ENCODE measurements around the gene TMEM44.

TMEM44 gene, protein sequence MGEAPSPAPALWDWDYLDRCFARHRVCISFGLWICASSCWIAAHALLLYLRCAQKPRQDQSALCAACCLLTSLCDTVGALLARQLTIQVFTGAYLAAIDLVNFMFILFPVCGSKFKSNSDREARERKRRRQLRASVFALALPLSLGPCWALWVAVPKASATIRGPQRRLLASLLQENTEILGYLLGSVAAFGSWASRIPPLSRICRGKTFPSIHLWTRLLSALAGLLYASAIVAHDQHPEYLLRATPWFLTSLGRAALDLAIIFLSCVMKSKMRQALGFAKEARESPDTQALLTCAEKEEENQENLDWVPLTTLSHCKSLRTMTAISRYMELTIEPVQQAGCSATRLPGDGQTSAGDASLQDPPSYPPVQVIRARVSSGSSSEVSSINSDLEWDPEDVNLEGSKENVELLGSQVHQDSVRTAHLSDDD

DNA sequence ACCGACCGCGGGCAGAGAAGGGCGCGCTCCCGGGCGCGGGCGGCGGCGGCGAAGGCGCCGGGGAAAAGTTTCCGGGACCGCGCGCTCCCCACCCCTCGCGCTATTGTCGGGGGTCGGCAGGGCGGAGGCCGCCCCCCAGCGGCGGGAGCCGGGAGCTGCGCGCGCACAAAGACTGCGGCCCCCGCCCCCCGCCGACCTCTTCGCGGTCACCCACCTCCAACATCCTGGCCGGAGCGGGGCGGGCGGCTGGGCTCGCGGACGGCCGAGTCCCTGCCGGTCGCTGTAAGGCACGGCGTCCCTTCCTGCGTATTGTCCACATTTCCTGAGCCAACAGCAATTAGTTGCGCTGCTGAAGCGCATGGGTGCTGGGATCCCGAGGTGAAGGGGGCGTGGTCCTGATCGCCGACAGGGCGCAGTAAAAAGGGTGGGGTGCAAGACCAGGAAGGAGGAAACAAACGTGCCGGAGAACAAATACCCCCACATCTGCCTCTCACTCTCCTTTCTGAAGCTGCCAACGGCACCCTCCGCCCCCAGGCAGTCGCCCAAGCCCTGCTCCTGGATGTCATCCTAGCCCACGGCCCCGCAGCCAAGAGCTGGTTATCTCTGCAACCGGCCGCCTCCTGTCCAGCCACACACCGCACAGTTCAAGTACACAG is at the start of gene TMEM44:
TMEM44 (minus strand) TSS at position 71 of the 656 bp plus-strand sequence. CDS start 204 bp downstream, outside the sequence.
- DNase-seq: peak; percentile 97

DNA sequence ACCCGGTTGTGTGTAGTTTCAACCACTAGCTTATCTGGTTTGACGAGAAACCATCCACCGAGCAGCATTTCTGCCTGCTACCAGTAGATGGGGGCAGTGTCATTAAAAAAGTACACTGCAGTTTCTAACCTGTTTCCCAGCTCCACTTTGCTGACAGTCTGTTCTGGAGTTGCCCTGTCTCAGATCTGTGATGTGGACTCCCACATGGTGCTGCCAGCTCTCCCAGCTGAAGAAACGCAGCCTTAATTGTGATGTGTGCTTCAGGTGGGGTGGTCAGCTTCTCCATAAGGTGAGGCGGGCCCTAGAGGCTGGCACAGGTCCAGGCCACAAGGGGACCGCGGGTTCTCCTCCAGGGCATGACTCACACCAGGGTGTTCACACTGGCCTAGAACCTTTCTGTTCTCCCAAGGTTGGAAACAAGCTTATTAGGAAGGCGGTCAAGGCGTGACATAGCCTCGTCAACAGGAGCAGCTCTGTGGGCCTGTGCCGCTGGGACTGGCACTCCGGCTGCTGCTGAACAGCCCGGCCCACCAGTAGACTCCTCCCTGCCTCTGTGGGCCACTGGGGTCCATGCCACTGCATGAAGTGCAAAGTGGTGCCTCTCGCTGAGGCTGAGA is 49.6 kb upstream of the TMEM44 start:
- DNase-seq: peak; percentile 90

DNA sequence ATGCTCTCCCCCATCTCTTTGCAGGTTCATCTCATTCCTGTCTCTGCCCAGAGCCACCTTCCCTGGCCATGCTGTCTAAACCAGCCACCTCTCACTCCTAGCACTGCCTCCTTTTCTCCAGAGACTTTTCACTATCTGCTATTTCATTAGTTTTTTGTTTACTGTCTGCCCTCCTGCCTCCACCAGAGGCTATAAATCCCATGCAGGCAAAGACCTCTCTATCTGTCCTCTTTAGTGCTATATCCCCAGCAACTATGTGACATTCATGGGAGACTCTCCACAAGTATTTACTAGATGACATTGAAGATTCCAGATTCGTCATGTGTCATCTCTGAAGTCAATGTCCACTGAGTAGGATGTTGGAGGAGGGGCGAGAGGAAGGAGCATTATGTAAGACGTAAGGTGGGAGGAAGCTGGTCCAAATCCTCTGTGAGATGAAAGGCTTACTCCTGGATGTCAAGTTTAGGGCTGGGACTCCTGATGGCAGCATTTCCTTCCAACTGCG is 49.0 kb upstream of the TMEM44 start:
- DNase-seq: no peak

DNA sequence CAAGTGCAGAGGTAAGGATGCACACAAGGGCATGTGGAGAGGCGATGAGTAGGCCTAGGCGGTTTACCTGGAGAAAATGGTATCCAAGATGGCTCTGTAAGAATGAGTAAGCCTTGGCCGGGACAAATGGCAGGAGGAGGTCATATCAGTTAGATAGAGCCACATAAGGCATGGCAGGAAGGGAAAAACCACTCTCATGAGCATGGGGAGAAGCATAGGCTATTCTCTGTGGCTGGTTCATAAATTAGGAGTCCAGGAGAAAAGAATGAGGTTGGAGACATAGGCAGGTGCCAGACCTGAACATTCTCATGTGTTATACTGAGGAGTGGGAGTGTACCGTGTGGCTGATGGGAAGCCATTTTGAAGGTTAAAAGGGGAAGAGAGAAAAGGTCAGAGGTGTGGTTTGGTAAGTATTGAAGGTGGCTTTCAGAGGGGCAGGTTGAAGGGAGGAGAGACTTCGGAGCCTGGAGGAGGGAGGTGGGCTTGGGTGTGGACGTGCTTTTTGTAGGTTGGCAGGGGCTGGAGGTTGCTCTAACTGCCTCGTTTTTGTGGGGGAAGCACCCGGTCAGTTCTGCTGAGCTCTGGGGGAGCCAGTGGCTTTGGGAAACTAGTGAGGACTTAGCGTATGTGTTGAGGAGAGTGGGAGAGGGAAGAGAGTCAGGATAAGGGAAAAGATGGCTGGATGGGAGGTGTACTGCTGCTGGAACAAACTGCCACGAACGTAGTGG is 47.8 kb upstream of the TMEM44 start:
- no peak for DNase-seq

DNA sequence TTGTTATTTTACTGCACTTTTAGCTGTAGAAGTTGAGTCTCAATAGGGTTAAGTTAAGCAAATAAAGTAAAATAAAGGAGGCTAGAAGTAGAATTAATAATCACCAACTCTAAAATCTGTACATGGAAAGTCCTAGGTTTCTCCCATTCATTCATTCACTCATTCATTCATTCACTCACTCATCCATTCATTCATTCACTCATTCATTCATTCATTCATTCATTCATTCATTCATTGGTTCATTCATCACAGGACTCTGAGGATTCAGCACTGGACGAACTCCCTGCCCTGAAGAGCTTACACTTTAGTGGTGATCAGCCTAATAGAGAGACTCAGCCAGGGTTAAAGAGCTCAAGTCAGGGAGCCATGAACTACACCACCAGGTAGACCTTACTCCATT is 43.3 kb upstream of the TMEM44 start:
- no peak for DNase-seq

DNA sequence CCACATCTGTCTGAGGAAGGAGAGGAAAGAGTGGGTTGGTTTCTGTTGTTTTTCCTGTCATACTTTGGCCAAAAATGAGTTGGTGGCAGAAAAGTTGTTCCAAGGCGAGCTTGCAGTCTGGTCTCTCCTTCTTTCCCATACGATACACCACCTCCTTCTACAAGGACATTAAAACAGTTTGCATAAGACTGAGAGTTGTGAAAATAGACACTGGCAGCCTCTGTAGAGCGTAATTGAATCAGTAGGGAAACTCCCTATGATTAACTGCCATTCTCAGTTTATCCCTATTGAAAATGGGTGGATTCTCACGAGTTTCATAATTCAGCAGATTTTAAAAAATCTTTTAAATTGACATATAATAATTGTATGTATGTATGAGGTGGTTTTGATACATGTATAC is 42.5 kb upstream of the TMEM44 start:
- no peak for DNase-seq

DNA sequence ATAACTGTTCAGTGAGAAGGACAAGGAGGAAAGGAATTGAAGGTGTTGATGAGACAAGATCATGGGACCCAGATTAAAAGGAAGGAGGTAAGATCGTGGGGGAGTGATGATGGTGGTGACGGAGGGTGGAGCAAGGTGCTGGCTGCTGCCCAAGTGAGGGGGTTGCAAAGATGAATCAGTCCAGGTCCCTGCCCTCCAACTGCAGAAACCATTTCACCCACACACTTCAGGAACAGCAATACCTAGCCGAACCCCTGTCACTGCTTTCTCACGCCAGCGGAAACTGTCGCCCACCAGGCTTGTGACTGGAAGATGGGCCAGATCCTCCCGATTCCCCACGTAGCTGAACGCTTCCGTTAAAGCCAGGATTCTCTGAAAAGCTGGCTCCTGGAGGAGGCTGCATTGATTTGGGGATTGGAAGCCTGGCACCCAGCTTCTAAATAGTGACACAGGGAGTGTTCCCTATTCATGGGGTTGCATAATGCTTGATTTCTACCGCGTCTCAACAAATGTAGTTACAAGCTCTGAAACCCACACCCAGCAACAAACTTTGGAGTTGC is 41.9 kb upstream of the TMEM44 start:
- DNase-seq: no peak

DNA sequence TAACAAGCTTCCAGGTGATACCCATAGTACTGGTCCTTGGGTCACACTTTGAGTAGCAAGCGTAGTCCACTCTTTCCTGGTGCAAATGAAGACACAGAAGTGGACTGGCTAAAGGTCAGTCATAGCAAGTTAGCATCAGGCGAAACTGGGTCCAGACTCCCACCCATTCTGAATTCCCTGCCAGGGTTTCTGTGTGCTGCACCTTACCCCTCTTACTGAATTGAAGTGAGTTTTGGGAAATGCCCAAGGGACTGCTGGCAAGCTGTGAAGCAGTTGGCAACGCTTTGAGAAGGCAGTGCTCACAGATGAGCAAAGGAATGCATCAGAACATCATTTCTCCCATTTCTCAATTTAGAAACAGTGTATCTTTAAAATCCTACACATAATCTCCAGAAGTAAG is 40.5 kb upstream of the TMEM44 start:
- DNase-seq: no peak

DNA sequence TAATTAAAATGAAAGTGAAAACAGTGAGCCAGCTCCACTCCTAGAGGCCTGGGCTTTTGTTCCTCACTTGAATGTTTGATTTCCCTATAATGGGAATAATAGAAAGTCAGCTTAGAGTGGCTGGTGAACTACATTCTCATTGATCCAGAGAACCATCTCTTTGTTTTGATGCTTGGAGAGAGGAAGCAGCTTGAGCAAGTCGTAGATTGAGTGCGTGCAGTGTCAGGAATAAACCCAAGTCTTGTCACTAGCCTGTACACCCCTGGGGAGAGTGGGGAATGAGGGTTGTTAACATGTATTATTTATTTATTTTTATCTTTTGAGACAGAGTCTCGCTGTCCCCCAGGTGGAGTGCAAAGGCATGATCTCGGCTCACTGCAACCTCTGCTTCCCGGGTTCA is 39.7 kb upstream of the TMEM44 start:
- DNase-seq: peak; percentile 50

DNA sequence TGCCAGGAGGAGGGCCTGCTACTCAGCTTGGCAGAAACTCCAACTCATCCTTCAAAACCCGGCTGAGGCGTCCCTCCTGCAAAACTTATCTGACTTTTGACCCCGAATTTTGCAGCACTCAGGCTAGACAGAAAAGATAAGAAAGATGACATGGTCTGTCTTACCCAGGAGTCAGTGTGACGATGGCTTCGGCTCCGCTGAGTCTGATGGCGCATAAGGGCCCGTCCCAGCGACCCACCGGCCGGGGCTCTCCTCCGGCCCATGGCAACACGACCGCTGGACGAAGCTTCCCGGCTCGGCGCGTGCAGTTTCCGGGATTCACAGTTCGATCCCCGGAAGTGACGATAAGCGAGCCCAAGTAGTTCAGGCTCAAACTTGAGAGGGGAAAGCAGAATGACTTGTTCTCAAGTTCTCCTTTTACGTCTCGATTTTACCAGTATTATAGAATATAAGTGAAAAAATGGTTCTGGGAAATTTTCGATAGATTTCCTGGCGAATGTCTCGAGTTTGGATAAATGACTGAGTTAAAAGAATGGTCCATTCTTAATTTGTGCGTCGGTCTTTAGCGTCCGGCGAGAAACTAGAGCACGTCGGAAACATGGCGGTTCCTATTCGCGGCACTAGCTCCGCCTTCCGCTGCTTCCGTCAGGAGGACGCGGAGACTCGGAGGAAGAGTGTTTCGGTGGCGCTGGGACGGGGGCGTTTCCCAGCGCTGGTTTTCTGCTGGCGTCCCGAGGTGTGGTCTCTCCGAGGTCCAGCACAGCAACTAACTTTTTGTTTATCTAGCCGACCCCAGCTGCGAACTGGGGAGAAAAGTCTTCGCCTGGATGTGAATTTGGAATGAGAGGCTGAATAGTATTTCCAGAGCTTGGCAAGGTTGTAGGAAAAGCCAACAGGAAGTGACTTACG is 38.9 kb upstream of the TMEM44 start, which contains the start of gene LSG1:
LSG1 (minus strand) TSS at position 292 of the 909 bp plus-strand sequence; CDS start at position 263, 29 bp downstream.
- peak; percentile 98 for DNase-seq

DNA sequence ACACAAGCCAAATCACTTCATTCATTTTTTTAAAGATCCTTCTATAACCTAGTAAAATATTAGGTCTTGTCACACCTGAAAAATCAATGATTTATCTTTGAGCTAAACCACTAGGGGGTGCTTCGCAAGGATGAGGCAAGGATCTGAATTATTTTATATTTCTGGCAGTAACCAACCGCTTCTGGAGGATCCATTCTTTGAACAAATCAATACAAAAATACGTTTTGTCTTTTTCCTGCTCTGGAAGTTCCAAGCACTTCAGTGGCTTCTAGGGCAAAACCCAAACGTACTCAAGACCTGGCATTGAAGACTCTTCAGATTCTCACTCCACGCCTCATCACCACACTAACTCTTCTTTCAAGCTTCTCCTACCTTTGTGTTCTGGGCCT is 38.3 kb upstream of the TMEM44 start:
- DNase-seq: peak; percentile 62

DNA sequence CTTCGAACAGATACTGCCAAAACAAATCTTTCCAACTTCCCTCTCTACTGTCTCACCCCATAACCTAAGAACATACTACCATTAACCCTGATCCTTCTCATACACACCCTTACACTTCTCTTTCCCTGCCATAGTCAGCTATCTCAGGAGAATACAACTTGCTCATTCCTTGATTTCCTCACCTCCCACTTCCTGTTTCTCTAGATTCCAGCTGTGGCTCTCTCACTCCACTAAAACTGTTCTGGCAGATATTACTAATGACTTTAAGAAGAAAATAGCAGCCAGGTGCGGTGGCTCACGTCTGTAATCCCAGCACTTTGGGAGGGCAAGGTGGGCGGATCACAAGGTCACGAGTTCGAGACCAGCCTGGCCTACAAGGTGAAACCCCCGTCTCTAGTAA is 34.1 kb upstream of the TMEM44 start:
- no peak for DNase-seq

DNA sequence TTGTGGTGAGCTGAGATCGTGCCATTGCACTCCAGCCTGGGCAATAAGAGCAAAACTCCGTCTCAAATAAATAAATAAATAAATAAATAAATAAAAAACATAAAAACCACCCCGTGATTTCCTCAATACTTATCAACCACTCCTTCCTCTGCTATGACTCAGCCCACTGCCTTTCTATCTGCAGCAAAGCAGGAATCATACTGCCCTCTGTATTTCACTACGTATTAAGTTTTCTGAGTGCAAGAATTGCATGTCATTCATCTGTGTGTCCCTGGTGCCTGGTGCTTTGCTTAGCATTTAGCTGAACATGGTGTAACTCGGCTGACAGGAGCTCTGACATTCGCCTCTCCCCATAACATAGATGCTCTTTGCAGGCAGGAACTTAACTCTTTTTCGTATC is 31.6 kb upstream of the TMEM44 start:
- no peak for DNase-seq

DNA sequence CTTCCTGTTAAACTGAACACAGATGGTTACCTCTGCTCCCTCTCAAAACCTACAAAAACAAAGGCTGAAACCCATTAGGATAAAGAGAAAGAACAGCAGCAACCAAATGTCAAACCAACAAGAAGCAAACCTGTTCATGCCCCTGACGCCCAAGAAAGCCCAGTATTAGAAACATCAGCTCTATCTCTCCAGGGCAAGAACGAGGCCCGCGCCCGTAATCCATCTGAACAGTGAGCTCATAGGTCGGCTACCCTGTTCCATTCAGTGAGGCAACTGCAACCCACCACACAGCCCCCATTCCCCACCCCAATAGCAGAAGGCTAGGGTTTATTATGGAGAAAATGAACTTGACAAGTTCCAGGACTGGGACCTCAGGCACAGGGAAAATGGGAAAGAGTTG is 28.7 kb upstream of the TMEM44 start:
- no peak for DNase-seq

DNA sequence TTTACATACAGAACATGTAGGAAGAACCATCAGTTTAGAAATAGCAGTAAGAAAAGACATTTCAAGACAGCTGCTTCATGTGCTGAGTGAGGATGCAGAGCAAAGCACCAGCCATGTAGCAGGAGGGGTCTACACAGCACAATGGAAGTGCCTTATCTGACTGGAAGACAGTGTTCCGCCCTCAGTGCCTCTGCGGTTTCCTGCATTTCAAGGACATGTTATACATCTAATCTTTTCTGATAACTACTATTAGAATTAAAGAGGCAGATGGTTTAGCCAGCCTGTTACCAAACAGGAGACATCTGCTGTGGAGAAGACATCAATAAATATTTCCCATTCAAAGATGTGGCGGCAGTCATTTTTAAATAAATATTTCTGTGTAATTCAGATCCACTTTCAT is 28.2 kb upstream of the TMEM44 start:
- no peak for DNase-seq

DNA sequence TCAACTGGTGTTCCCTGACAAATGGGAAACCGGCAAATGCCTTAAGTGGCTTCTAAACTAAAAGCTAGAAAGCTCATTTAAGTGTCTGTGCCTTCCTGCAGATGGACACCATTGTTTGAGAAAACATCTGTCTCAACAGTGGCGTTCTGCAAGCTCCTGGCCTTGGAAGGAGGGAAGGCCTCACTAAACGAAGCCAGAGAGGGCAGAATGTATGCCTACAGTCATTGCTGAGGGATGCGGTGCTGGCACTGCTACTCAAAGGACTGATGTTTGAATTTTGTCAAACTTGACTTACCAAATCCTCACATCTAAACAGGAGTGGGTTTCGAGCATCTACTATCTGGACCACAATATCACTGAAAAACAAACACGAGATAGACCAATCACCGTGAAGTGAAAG is 26.6 kb upstream of the TMEM44 start:
- DNase-seq: no peak

DNA sequence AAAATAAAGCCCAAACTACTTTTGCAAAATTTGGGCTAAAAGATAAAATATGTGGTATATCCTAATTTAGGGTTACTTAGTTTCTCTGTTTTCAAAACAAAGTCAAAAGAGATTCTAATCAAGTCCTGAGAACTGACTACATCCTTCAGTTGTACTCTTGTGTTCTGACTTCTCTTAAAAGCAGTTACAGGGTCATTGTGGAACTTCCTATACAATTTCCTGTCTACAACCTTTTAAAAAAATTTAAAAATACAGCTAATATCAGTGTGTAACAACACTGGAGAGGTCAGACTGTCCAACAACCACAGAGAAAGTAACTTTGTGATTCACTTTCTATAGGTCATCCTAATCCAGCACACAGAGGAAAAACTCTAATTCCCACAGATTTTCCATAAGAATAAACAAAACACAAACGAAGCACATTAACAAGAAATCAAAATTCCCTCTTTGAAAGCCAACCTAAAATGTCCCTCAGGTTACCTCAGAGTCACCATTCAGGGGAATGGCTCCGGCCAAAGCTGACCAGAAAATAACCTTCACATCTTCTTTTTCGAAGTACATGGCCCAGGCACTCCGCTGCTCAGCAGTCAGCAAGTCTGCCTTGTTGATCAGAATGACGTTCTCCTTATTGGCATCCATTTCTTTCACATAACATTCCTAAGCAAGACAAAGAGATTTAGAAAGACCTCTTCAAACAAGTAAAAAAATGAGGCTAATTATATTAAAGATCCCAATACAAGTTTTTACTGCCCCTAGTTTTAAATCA is 25.4 kb upstream of the TMEM44 start:
- no peak for DNase-seq

DNA sequence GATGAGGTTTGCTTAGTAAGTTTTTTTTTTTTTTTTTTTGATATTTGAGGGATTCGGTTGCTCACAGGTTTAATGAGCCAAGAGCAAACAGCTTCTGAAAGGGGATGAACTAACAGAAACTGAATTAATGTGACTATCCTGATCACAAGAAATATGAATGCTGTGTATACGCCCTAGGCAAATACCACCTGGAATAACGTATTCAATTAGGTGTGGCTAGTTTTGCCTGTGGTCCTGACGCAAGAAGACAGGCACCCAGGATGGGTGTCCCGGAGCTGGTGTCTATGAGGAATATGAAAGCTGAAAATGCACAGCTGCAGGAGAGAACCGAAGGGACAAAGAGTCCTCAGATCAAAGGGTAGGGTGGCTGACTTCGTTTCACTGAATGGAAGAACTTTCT is 24.2 kb upstream of the TMEM44 start:
- DNase-seq: peak; percentile 95

DNA sequence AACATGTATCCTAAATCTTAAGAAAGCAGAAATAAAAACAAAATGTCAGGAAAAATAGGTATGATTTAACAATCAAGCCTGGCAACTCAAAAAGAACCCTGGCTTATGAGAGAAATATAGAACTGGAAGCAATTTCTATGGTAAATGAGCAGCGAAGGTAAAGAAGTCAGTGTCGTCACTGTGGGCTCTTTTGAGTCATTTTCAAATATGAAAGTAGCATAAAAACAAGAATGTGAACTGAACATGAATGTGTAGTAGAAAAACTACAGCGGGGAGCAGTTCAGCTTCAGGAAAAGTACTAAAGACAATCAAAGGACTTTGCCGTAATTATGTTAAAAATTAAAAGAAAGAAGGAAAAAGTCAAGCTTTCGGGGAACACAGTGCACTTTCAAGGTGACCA is 21.2 kb upstream of the TMEM44 start:
- DNase-seq: no peak

DNA sequence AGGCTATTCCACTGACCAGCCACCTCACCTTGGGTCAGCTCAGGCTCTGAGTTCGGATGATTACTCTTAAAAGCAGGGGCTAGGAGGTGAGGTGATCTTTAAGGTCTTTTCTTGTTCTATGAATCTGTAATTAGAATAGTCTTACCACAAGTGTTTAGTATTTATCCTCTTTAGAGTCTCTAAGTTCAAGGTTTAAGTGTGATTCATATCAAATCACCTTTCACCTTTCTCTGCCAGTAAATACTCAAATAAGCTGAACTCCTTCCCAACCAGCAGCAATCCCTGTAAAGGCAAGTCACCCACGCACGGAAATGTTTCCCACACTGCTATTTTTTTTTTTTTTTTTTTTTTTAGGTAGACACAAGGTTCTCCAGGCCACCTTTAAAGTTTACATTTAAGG is 14.5 kb upstream of the TMEM44 start:
- no peak for DNase-seq

DNA sequence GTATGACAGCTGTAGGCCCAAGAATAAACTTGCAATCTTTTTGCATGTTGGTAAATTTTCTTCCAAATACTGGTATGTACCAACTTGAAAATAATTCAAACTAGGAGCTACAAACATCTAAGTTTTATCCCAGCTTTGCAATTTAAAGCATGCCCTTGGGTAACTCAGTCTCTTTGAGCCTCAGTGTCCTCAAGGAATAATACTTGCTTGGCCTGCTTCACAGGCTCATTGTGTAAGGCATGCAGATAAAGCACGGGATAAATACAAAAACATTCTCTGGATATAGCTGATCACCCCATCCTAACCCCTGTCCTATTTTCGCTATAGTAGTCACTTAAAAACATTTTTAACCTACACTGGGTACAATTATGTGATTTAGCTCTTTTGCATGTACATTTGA is 9.6 kb upstream of the TMEM44 start:
- no peak for DNase-seq
